IMR-90 (cell line): ENCODE data around the gene GIMD1. TPM values are rescaled to one million over a fixed set of nuclear protein-coding genes. Genes with fewer than 3 reads are reported as not detected.
"Not testable (repeated sequence)": the region's sequence is repeated elsewhere in the genome, so short reads cannot be mapped to it uniquely, and the experiment has no call there.

Source experiments
- ATAC-seq: fragments of 200-7000 bp; cut with Tn5 transposase; 2 replicates; pipeline ENCODE4 v1.9.1; 2020; ENCODE audit warnings: low read depth, mild to moderate bottlenecking, moderate library complexity
- BruUV-seq: library from RNA; stranded (reverse); fragments of 400-500 nt; replicated peaks from 2 replicates; lab custom pipeline; 2021; lab: Mats Ljungman, UMichigan
- CTCF ChIA-PET: fragments of 300-600 bp; formaldehyde crosslinking; extraction: SDS; loops from one replicate; lab custom pipeline; 2021; ENCODE audit warnings: antibody characterized with exemption; lab: Yijun Ruan, JAX
- POLR2A ChIA-PET: fragments of 300-600 bp; sonication (Branson Sonifier 250); formaldehyde crosslinking; loops from one replicate; lab custom pipeline; 2022; ENCODE audit warnings: antibody characterized with exemption; ENCODE audit not compliant: unreplicated experiment; lab: Charles Lee
- DNase-seq: peaks from one replicate; pipeline ENCODE4 v3.0.0; 2013
- H2AFZ ChIP-seq: replicated peaks from 2 replicates; pipeline ENCODE3; 2013; ENCODE audit warnings: low read length, mild to moderate bottlenecking; ENCODE audit not compliant: poor library complexity
- H2AK5ac ChIP-seq: 2 replicates; pipeline ENCODE4 v1.6.1; 2013; ENCODE audit warnings: low read depth, low read length, inconsistent platforms
- H2AK9ac ChIP-seq: replicated peaks from 2 replicates; pipeline ENCODE3; 2013; ENCODE audit warnings: mild to moderate bottlenecking, low read depth, low read length, moderate library complexity; ENCODE audit not compliant: poor library complexity
- H2BK120ac ChIP-seq: 2 replicates; pipeline ENCODE4 v1.6.1; 2013; ENCODE audit warnings: low read depth, low read length, inconsistent platforms
- H2BK15ac ChIP-seq: 3 replicates; pipeline ENCODE4 v1.6.1; 2013; ENCODE audit warnings: low read depth, low read length, inconsistent platforms
- H2BK20ac ChIP-seq: 2 replicates; pipeline ENCODE4 v1.6.1; 2013; ENCODE audit warnings: low read depth, mild to moderate bottlenecking, inconsistent platforms, low read length, moderate library complexity
- H2BK5ac ChIP-seq: 2 replicates; pipeline ENCODE4 v1.6.1; 2013; ENCODE audit warnings: mild to moderate bottlenecking, low read depth, low read length, inconsistent platforms; ENCODE audit not compliant: poor library complexity, severe bottlenecking
- H3K14ac ChIP-seq: replicated peaks from 2 replicates; pipeline ENCODE4 v1.6.1; 2013; ENCODE audit warnings: low read depth, low read length, inconsistent platforms
- H3K18ac ChIP-seq: 2 replicates; pipeline ENCODE4 v1.6.1; 2013; ENCODE audit warnings: low read depth, low read length, control low read depth
- H3K23ac ChIP-seq: 2 replicates; pipeline ENCODE4 v1.6.1; 2013; ENCODE audit warnings: low read depth, low read length, inconsistent platforms
- H3K27ac ChIP-seq: 2 replicates; pipeline ENCODE4 v1.5.1; 2013; ENCODE audit warnings: mild to moderate bottlenecking, control low read depth, low read length; ENCODE audit not compliant: insufficient read depth
- H3K27me3 ChIP-seq: 2 replicates; pipeline ENCODE4 v1.6.1; 2013; ENCODE audit warnings: low read length; ENCODE audit not compliant: control insufficient read depth, insufficient read depth
- H3K36me3 ChIP-seq: 2 replicates; pipeline ENCODE4 v1.6.1; 2013; ENCODE audit warnings: low read length, mixed read lengths; ENCODE audit not compliant: control insufficient read depth, insufficient read depth
- H3K4ac ChIP-seq: 2 replicates; pipeline ENCODE4 v1.6.1; 2013; ENCODE audit warnings: low read depth, low read length, inconsistent platforms
- H3K4me1 ChIP-seq: 2 replicates; pipeline ENCODE4 v1.6.1; 2013; ENCODE audit warnings: low read length, mixed read lengths; ENCODE audit not compliant: control insufficient read depth, insufficient read depth
- H3K4me2 ChIP-seq: 2 replicates; pipeline ENCODE4 v1.6.1; 2013; ENCODE audit warnings: low read depth, mild to moderate bottlenecking, control low read depth, low read length, moderate library complexity
- H3K4me3 ChIP-seq: 2 replicates; pipeline ENCODE4 v1.5.1; 2013; ENCODE audit warnings: low read depth, mild to moderate bottlenecking, control low read depth, low read length, moderate library complexity; ENCODE audit not compliant: insufficient read depth
- H3K56ac ChIP-seq: 2 replicates; pipeline ENCODE4 v1.6.1; 2013; ENCODE audit warnings: low read length, inconsistent platforms; ENCODE audit not compliant: insufficient read depth; ENCODE audit errors: extremely low read depth
- H3K79me1 ChIP-seq, 2 experiments: 2 replicates each; pipeline ENCODE4 v1.6.1; 2013; ENCODE audit warnings: low read length in 2 of 2, inconsistent platforms in 1 of 2, low read depth in 1 of 2
- H3K9ac ChIP-seq: 2 replicates; pipeline ENCODE4 v1.6.1; 2013; ENCODE audit warnings: low read depth, low read length, control low read depth
- H3K9me1 ChIP-seq: 2 replicates; pipeline ENCODE4 v1.6.1; 2013; ENCODE audit warnings: low read length, inconsistent platforms; ENCODE audit not compliant: insufficient read depth
- H3K9me3 ChIP-seq: 2 replicates; pipeline ENCODE4 v1.6.1; 2013; ENCODE audit warnings: low read length; ENCODE audit not compliant: control insufficient read depth, insufficient read depth
- H4K20me1 ChIP-seq: 2 replicates; pipeline ENCODE4 v1.6.1; 2013; ENCODE audit warnings: low read length, inconsistent platforms; ENCODE audit not compliant: insufficient read depth
- H4K5ac ChIP-seq: 2 replicates; pipeline ENCODE4 v1.6.1; 2013; ENCODE audit warnings: mild to moderate bottlenecking, low read depth, low read length, control low read depth
- H4K8ac ChIP-seq, 2 experiments: 2 replicates each; pipeline ENCODE4 v1.6.1; 2013; ENCODE audit warnings: low read depth in 2 of 2, low read length in 2 of 2, control low read depth in 1 of 2, inconsistent platforms in 1 of 2
- H4K91ac ChIP-seq: 2 replicates; pipeline ENCODE4 v1.6.1; 2013; ENCODE audit warnings: low read depth, low read length, inconsistent platforms; ENCODE audit not compliant: insufficient read depth
- WGBS, 2 experiments: methylation state at CpG; one replicate each; pipeline versions ENCODE4 v1.1.5 to v1.1.7; 2013; ENCODE audit warnings: missing lambda C conversion rate in 2 of 2; ENCODE audit not compliant: insufficient read length in 1 of 2; ENCODE audit errors: extremely low coverage in 2 of 2; 5-methylcytosine and 5-hydroxymethylcytosine counted together
- dilution Hi-C: fragments of 300-500 bp; cut with HindIII; formaldehyde crosslinking; loops from one replicate; pipeline ENCODE4 v1.14.3; 2018; ENCODE audit warnings: low sequenced_read_pairs; ENCODE audit not compliant: unreplicated experiment
- in situ Hi-C: fragments of 300-500 bp; cut with MboI; formaldehyde crosslinking; loops from 3 replicates; pipeline ENCODE4 v1.14.3; 2019; ENCODE audit warnings: low sequenced_read_pairs, inconsistent platforms, mixed read lengths
- intact Hi-C: fragments of 100-400 bp; cut with micrococcal nuclease; formaldehyde crosslinking; loops from 2 replicates; pipeline ENCODE4 v1.10.0; 2022
- polyA plus RNA-seq, 3 experiments: library from polyadenylated mRNA; depleted of rRNA; stranded (reverse); fragments of >200 nt; gene quantifications; 2 replicates each; pipeline ENCODE4 v1.2.3, GENCODE V29; 2012; ENCODE audit warnings: low replicate concordance in 1 of 3
- total RNA-seq: library from RNA; depleted of rRNA; stranded (reverse); fragments of >200 nt; gene quantifications from 2 replicates; pipeline ENCODE4 v1.2.3, GENCODE V29; 2012

The GIMD1 gene
- total and polyA plus RNA-seq, 2 of the 4 experiments (the other 2 are of a cell fraction): 0.07 TPM; not detected in 1

DNA sequence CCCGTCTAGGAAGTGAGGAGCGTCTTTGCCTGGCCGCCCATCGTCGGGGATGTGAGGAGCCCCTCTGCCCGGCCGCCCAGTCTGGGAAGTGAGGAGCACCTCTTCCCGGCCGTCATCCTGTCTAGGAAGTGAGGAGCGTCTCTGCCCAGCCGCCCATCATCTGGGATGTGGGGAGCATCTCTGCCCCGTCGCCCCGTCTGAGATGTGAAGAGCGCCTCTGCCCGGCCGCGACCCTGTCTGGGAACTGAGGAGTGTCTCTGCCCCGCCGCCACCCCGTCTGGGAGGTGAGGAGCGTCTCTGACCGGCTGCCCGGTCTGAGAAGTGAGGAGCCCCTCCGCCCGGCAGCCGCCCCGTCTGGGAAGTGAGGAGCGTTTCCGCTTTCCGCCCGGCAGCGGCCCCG lies 47.4 kb downstream of the GIMD1 start:
- peaks cover 12% of the 10 kb centered on the region in 2 experiments; a peak in 2 of 4 replicates for H3K79me1 ChIP-seq
- H2BK120ac ChIP-seq, H3K23ac ChIP-seq, H3K9ac ChIP-seq, H3K27ac ChIP-seq, in situ Hi-C loops, H3K18ac ChIP-seq, DNase-seq, dilution Hi-C loops, BruUV-seq, H2AFZ ChIP-seq, H3K9me3 ChIP-seq, CTCF ChIA-PET, POLR2A ChIA-PET, H4K5ac ChIP-seq, H2AK9ac ChIP-seq, H2AK5ac ChIP-seq, H3K14ac ChIP-seq, H3K4me3 ChIP-seq, ATAC-seq, H3K4me2 ChIP-seq, H2BK15ac ChIP-seq, H4K8ac ChIP-seq, H3K4me1 ChIP-seq, H2BK20ac ChIP-seq, H4K91ac ChIP-seq, H3K4ac ChIP-seq, H4K20me1 ChIP-seq, H3K36me3 ChIP-seq, H3K9me1 ChIP-seq, H3K27me3 ChIP-seq, H2BK5ac ChIP-seq, H3K56ac ChIP-seq: not testable (repeated sequence)
- intact Hi-C loops: loop anchor here (10.0 kb wide), 1 partner anchor 1686 kb away; no protein-coding TSS in a partner anchor
- 94% methylated on average over 7 of the region's 34 CpGs; no CpG with 5 or more reads in 1 of the 2 experiments for WGBS, 2 experiments
